ENCODE results near the gene DYNLT5.
"Not testable (repeated sequence)": the region's sequence is repeated elsewhere in the genome, so short reads cannot be mapped to it uniquely, and the experiment has no call there.

Gene DYNLT5

DNA sequence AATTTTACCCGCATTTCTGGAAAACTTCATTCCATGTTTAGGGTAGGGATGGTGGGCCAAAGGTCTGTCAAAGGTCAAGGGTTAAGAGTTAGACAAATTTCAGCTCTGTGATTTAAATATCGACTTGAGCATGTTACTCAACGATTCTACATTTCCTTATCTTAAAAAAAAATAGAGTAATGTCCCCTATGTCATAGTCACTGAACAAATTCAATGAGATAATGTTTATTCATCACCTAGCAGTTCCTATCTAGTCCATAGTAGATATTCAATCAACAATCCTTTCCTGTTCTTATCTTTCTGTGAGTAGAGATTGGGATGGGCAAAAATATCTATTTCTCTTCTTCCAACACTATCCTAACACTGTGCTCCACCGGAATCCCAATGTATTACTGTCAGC is 1.1 kb upstream of the DYNLT5 start:
- no peak for DNase-seq

DNA sequence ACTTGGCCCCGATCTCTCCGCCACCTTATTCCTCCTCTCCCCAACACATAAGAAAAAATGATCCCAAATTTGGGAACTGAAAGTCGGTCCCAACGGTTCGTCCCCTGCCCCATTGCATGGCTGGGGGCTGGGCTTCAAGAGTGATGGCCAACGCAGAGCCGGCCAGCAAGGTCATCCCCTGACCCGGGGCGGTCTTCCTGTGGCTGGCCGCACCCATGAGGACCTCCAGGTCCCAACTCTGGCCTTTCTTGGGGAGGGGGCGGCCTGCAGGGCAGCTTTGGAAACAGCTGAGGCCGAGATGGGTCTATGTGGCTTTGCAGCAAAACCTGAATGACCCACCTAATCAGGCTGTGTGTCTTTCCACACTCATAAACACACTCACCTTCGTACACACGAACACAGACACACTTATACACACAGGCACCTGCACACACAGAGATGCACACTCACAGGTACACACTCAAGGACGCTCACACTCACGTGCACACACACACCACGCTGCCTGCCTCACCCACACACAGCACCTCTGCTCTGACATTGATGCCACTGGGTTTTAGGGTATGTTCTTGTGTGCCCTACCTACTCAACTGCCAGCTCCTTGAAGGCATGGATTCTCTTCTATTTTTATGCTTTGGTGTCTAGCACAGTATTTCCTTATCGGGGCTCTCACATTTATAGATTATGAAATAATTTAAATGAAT is 562 bp downstream of the DYNLT5 start:
- no peak for DNase-seq

DNA sequence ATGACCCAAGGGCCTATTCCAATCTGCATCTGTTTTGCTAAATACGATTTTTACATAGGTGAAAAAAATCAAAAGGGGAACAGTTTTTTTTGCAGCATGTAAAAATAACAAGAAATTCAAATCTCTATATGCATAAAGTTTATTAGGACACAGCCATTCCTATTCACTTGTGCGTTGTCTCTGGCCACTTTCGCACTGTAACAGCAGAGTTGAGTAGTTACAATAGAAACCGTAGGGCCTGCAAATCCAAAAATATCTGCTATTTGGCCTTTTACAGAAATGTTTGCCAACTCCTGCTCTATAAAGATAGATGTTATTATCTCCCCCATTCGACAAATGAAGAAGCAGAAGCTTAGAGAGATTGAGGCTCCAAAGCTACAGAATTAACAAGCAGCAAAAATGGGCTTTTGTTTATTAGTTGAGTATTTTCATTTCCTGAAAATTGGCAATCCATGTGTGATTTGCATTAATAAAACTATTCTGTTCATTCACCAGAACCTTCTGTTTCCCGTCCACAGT is 5.5 kb downstream of the DYNLT5 start:
- no peak for DNase-seq

DNA sequence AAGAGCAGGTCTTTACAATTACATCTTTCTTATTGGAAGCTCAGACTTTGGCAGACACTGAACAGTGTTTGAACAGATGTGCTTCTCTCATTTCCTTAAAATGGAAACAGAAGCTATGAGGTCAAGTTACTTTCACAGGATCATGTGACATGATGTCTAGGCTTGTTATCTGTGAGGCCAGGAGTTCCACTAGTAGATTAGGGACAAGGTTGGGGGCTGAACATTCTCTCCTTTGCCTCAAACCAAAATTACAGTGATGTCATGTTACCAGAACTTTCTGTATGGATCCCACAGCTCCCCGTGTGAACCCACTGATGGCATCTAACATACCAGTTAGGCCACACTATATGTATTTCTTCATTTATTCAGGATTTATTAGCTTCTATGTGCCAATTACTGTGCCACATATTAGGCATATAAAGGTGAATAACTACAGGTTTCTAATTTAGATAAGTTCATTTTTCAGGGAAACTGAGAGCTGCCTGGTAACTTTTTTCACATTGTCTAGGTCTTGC is 6.0 kb downstream of the DYNLT5 start:
- no peak for DNase-seq

DNA sequence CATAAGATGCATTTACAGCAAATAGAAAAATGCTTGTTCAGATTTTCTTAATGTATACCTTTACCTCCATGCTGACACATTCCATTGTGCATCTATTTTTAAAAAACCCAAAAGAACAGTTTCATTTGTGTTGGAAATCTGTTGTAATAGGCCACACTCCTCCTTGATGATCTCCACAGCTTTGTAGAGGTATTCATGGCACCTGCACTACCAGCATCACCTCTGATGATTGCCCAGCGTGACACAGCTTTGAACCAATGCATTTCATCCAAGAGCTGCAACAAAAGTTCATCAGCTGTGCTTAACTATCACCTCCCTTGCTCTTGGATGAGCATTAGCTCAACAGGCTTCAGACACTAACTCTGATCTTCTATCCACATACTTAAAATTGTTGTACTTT is 8.2 kb downstream of the DYNLT5 start:
- DNase-seq: no peak

DNA sequence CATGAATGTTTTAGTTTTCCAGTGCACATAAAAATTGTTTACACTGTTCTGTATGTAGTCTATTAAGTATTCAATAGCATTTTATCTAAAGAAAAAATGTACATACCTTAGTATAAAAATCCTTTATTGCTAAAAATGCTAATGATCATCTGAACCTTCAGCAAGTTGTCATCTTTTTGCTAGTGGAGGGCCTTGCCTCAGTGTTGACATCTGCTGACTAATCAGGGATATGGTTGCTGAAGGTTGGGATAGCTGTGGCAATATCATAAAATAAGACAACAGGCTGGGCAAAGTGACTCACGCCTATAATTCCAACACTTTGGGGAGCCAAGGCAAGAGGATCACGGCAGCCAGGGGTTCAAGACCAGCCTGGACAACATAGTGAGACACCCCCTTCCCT is 9.0 kb downstream of the DYNLT5 start:
- no peak for DNase-seq

DNA sequence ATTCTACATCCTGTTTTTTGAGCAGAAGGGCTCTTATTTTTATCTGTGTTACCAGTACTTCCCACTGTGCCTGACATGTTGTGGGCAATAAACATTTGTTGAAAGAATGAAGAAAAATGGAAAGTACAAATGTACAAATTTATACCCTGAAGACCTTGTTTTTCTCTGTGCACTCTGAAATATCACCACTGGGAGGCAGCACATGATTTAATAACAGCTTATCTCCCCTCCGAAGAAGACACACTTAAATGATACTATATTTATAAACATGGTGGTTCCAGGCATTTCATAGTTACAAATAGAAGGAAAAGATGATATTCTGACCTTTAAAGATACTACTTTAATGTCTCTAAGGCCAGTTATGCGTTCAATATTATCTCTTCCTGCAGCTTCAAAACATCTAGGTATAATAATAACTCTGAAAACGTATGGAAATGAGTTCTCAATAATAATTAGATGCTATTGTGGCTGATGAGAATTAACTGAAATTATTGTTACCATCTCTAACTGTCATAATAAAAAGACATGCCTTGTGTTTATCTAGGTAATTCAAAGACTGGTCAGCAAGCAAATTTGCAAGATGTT is 12.8 kb downstream of the DYNLT5 start:
- DNase-seq: peak; percentile 63

DNA sequence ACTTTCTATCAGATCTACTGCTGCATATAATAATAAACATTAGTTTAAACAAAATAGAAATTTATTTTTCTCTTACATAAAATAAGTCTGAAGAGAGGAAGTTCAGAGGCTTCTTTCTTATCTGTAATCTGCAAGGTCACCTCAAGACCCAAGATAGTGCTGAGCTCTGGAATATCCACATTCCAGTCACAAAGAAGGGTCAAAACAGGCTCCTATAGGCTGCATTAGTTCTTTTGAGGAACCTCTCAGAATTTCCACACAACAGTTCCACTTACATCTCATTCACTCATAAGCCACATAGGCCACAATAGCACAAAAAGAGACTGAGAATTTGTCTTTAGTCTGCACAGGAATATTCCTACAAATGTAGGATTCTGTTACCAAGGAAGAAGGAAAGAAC is 15.4 kb downstream of the DYNLT5 start:
- no peak for DNase-seq

DNA sequence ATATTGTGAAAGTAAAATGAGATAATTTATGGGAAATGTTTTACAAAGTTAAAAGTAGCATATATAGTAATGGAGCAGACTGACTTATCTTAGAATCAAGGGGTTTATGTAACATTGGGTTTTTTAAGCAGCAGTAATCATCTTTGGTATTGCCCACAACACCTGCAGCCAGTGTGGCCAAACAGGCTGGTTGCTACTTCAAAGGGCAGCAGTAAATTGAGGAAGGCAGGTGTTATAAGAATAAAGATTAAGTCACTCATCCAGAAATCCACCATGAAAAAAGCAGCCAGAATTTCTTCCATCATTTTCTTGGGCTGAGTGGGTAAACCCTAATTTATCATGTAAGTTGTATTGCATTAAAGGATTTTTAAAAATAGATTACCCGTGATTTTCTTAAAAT is 16.7 kb downstream of the DYNLT5 start:
- DNase-seq: no peak

DNA sequence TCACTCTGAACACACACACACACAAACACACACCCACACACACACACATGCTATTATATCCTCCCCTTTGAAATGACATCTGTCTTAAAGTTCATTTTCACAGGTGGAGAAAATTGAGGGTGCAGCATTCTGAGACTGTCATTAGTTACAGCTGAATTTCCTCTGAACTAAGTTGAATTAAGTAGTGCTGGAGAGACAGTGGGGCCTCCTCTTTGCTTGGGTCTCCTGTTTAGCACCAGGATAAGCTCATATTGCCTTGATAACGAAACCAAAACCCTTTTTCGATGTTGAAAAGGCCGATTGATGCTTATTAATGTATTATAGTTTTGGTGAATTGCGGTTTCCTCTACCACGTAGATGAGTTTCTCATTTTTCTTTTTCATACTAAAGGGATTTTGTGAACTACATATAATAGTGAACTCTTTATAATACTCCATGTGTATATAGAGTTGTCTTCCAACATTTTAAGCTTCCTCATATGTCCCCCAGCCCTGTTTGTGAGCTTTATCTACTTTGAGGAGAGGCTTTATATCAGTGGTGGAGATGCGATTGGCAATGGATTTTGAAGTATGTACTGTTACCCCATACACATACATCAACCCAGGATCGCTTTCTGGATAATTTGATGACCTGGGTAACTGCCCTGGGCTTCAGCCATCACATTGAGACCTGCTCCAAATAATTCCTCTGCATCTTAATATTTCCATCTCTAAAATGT is 17.4 kb downstream of the DYNLT5 start:
- peak; percentile 5 for DNase-seq

DNA sequence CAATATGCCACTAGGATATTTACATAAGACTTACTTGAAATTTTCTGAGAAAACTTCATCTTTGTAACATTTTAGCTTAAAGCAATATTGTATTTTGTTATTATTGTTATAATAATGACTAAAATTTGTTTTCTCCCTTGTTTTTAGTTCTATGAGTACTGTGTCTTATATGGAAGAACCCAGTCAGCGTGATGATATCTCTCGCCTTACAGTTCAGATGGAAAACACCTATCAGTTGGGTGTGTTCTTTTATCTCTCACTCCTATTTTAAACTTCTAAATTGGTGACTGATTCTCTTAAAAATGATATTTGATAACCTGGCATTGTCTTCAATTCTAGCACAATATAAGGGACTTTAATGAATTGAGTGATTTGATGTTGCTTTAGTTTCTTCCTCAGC is 18.0 kb downstream of the DYNLT5 start:
- no peak for DNase-seq

DNA sequence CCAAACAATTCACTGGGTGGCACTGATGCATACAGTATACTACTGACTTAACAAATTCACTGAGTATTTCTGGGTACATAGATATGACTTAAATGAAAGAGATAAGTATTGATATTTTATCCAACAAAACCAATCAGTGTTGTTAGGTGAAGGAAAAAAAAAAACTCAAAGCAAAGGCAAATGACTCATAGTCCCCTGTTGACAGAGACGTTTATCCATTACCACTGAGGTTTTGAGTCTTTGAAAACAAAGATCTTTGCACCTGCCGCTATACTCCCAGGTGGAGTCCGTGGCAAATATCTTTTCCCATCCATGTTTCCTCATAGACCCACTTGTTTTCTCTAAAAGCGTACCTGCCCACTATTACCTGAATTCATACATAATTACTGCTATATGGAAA is 18.4 kb downstream of the DYNLT5 start:
- no peak for DNase-seq

DNA sequence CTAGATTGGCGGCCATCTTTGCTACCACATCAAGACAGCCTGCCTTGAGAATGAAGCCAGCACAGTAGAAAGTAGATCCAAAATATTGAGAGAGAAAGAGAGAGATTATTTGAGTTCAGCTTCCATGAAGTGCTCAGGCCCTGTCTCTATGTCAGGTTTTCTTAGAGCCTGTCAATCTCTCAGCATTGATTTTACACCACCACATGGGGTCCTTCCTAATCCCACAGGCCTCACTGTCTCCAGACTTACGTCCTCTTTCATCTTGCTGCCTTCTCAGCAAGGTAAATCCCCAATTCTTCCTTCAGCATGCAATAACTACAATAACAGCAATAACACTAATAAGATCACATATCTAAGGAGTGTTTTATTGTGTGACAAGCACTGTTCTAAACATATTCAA is 21.0 kb downstream of the DYNLT5 start:
- no peak for DNase-seq

DNA sequence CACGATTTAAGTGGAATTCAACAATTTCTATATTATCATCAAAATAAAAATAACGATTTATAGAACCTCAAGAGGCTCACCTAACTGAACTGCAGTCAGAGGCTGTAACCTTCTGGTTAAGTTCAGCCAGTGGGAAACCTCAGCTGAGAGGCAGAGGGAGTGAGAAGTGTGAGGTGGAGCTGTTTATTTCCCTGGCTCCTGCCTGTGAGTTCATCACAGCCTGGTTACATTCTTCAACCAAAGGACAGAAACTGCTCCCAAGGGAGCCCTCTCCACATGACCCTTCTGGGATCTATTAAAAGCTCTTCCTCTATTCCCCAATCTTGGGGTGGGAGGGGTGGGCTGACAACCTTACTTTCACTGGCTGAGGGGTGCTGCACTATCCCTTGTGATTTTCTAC is 22.2 kb downstream of the DYNLT5 start:
- DNase-seq: no peak

DNA sequence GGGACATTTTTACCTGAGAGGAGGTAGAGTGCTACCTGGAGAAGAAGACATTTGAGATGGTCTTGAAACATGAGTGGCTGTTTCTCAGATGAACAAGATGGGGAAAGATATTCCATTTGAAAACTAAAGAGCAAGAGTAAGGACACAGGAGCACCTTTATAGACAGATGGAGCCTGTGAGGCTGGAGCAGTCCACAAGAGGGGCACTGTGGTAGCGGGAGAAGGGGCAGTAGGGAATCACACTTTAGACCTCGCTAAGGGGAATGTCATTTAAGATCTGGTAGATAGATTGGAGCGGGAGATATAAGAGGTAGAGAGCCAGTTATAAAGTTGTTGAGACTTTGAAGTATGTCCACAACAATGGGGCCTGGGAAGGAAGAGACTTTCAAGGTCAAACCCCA is 23.4 kb downstream of the DYNLT5 start:
- DNase-seq: no peak

DNA sequence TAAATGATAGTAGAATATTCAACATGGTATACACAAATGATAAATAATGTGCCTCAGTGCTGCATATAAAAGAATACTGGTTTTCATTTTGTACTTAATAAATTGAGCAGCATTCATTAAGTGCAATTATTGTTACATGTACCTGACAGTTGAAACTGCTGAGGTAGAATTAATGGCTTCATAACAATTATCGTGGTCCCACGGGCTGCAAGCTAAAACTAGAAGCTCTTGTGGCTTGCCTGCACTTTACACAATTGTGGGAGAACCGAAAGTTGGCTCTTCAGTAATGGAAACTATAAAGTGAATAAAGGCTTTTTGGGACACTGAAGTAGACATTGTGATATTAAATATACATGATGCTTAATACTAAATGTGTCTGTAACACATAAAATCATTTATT is 25.6 kb downstream of the DYNLT5 start:
- DNase-seq: no peak

DNA sequence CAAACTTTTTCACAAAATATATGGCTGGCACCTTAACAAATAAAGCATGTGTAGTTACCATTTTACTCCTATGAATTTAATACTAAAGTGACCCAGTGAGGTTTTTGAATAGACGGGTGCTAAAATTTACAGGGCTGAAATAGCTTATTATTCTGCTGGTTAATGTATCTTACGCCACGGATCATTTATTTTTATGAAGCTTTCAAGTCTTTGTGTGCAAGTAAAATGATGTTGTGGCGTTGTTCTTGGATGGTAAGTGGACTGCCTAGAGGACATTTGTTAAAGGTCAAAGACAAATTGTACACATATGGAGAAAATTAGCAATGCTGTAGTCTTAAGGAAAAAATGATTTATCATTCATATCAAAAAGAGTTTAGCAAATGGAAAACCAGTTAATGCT is 26.0 kb downstream of the DYNLT5 start:
- no peak for DNase-seq

DNA sequence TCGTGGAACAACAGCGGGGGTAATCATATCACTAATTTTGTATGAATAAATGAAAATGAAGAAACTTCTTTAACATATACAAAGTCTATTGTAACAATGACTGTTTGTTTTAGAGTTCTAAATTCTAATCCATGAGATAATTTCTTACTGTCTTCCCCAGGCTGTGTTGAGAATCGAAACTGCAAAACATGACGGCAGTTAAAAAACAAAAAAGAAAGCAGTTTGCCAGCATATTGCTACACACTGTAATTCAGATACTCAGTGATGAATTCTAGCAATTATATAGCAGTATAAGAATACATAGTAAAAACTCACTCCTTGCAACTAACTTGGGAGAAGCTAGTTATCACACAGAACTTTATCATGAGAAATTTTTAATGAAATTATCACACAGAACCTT is 26.7 kb downstream of the DYNLT5 start:
- no peak for DNase-seq

DNA sequence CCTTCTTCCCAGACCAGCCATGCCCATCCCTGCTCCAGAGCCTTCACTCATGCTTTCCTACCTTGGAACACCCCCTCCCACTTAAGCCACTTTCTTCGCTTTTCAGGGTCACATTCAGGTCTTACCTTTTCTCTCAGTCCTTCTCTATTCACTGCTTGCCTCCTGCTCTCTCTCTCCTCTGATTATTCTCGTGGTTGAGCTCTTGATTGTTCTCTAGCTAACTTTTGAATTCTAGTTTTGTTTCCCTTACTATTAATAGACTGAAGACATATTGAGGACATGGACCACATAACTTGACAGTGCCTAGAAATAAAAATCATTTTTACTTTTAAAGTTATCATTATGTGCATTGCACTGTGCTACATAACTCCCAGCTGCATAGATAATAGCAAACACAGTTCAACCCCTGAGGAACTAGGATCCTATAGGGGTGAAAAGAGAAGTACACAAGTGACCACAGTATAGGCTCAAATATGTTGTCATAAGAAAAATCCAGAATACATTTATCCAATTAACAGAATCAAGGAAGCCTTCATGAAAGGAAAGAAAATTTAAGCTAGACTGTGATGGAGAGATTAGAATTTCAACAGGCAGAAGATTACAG is 27.3 kb downstream of the DYNLT5 start:
- no peak for DNase-seq

DNA sequence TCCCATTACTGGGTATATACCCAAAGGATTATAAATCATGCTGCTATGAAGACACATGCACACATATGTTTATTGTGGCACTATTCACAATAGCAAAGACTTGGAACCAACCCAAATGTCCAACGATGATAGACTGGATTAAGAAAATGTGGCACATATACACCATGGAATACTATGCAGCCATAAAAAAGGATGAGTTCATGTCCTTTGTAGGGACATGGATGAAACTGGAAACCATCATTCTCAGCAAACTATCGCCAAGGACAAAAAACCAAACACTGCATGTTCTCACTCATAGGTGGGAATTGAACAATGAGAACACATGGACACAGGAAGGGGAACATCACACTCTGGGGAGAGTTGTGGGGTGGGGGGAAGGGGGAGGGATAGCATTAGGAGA is 33.5 kb downstream of the DYNLT5 start:
- DNase-seq: not testable (repeated sequence)

DNA sequence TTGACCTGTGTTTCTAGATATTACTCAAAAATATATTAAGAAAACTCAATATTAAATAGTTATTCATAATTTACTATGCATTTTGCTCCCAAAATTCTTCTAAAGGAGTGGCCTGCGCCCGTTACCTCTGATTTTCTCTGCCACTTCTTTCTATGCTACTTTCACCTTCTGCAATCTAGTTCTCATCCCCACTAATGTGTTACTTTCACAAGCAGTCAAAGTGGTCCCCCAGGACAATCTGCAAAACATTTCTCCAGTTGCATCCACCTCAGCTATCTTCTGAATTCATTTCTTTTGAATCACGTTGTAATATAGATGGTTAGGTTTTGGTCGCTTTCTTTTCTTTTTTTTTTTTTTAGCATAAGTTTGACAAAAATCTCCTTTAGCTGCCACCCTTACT is 35.4 kb downstream of the DYNLT5 start:
- no peak for DNase-seq

DNA sequence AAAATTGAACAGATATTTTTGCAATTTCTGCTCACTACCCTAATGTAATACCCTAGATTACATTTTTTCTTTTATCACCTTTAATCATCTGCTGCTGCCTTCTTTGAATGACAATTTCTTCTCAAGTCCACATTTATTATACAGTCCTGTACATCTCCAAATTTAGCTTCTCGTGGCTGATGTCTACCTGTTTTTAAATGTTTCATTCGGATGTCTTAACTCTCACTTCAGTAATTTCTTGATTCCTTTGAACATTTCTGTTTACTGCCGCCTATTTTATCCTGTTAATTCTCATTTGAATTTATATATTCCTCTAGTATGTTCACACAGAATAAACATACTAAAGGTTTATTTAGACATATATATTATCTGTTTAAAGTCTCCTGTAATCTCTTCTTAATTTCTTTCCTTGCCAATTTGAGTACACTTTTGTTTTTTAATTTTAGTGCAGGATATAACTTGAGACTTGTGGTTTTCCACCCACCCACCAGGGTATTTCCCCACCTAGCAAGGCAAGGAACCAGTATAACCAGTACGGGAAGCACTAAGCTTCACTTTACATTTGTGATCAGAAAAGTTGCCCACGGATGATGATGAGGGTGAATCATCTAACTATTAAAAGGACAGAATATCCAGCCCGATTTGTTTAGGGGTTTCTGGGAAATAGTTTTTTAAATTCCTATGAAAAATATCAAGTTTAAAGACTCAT is 36.1 kb downstream of the DYNLT5 start:
- DNase-seq: peak; percentile 77
